Measurements from ENCODE around the gene CENPN. TPM values are rescaled to one million over a fixed set of nuclear protein-coding genes. Genes with fewer than 3 reads are reported as not detected.

The CENPN gene
- total RNA-seq, 1 experiment from 2014 or later, result 38.4 TPM

GRCh38 chr16:80964351-80964750 lies 42.7 kb upstream of the CENPN start:
- Mint-ChIP-seq H3K27me3 (ENCODE audit: insufficient read depth, unreplicated experiment) (no peaks in the 10 kb centered on the region), H3K4me1 (ENCODE audit: insufficient read depth, unreplicated experiment) (peaks cover 9% of the 10 kb centered on the region), H3K27ac (ENCODE audit: low read depth, unreplicated experiment) (no peak overlapping the region), H3K9me3 (ENCODE audit: unreplicated experiment) (peaks cover 22% of the 10 kb centered on the region), H3K4me3 (ENCODE audit: unreplicated experiment) (no peak overlapping the region), H3K36me3 (ENCODE audit: insufficient read depth, unreplicated experiment) (peaks cover 6% of the 10 kb centered on the region)
- no TSS peak for BruUV-seq (replicated peaks)
- intact Hi-C loops (cut with micrococcal nuclease), result no loop called here
- POLR2A ChIA-PET, result no interaction called here
- CTCF ChIA-PET, result no interaction called here
- TF ChIP-seq CTCF (IDR thresholded peaks at IDR 0.05; ENCODE audit: unreplicated experiment), result no peak
- no peak for DNase-seq (ENCODE audit: unreplicated experiment)

- TF ChIP-seq CTCF (IDR thresholded peaks at IDR 0.05; ENCODE audit: unreplicated experiment), result no peak
- peaks cover 9% of the 10 kb centered on the region for H3K4me1 Mint-ChIP-seq (ENCODE audit: insufficient read depth, unreplicated experiment)
- peaks cover 4% of the 10 kb centered on the region for H3K9me3 Mint-ChIP-seq (ENCODE audit: unreplicated experiment)
- intact Hi-C loops (cut with micrococcal nuclease), result no loop called here
- no peak for DNase-seq (ENCODE audit: unreplicated experiment)
- no peak overlapping the region for H3K27ac Mint-ChIP-seq (ENCODE audit: low read depth, unreplicated experiment)
- no peaks in the 10 kb centered on the region for H3K27me3 Mint-ChIP-seq (ENCODE audit: insufficient read depth, unreplicated experiment)
- CTCF ChIA-PET, result interaction anchor here (0.6 kb wide), 1 partner anchor 12 kb away, joined by 3 read pairs; no protein-coding TSS in a partner anchor
- peaks cover 6% of the 10 kb centered on the region for H3K36me3 Mint-ChIP-seq (ENCODE audit: insufficient read depth, unreplicated experiment)
- POLR2A ChIA-PET, result no interaction called here
- BruUV-seq (replicated peaks), result no TSS peak
- no peak overlapping the region for H3K4me3 Mint-ChIP-seq (ENCODE audit: unreplicated experiment)
Measured at GRCh38 chr16:80966617-80967016, 40.4 kb upstream of the CENPN start.

- Mint-ChIP-seq H3K27me3 (ENCODE audit: insufficient read depth, unreplicated experiment) (no peaks in the 10 kb centered on the region), H3K4me3 (ENCODE audit: unreplicated experiment) (no peak overlapping the region), H3K4me1 (ENCODE audit: insufficient read depth, unreplicated experiment) (peaks cover 9% of the 10 kb centered on the region), H3K36me3 (ENCODE audit: insufficient read depth, unreplicated experiment) (peaks cover 6% of the 10 kb centered on the region), H3K27ac (ENCODE audit: low read depth, unreplicated experiment) (peak overlapping the region; percentile 29), H3K9me3 (ENCODE audit: unreplicated experiment) (no peaks in the 10 kb centered on the region)
- no TSS peak for BruUV-seq (replicated peaks)
- DNase-seq (ENCODE audit: unreplicated experiment), result peak; percentile 9
- ChIA-PET POLR2A (interaction anchor here (0.7 to 0.9 kb wide), 2 partner anchors 28 to 38 kb away, joined by 3 read pairs; partner anchors contain the start of genes CENPN and CMC2), CTCF (interaction anchor here (0.6 to 1.4 kb wide), 4 partner anchors 9 to 144 kb away, joined by 3 to 4 read pairs (median 3); partner anchors contain the start of gene ATMIN)
- TF ChIP-seq CTCF (IDR thresholded peaks at IDR 0.05; ENCODE audit: unreplicated experiment), result no peak
- intact Hi-C loops (cut with micrococcal nuclease), result no loop called here
Measured at GRCh38 chr16:80968386-80969113, 38.5 kb upstream of the CENPN start.

GRCh38 chr16:80969114-80969484 lies 37.9 kb upstream of the CENPN start:
- ChIA-PET POLR2A (no interaction called here), CTCF (interaction anchor here (0.6 to 1.4 kb wide), 2 partner anchors 10 to 145 kb away, joined by 3 to 4 read pairs; no protein-coding TSS in a partner anchor)
- intact Hi-C loops (cut with micrococcal nuclease), result no loop called here
- TF ChIP-seq CTCF (IDR thresholded peaks at IDR 0.05; ENCODE audit: unreplicated experiment), result no peak
- peaks cover 6% of the 10 kb centered on the region for H3K36me3 Mint-ChIP-seq (ENCODE audit: insufficient read depth, unreplicated experiment)
- H3K4me3 Mint-ChIP-seq (ENCODE audit: unreplicated experiment), result no peak overlapping the region
- peaks cover 11% of the 10 kb centered on the region for H3K4me1 Mint-ChIP-seq (ENCODE audit: insufficient read depth, unreplicated experiment)
- peak overlapping the region; percentile 29 for H3K27ac Mint-ChIP-seq (ENCODE audit: low read depth, unreplicated experiment)
- no TSS peak for BruUV-seq (replicated peaks)
- H3K9me3 Mint-ChIP-seq (ENCODE audit: unreplicated experiment), result no peaks in the 10 kb centered on the region
- H3K27me3 Mint-ChIP-seq (ENCODE audit: insufficient read depth, unreplicated experiment), result no peaks in the 10 kb centered on the region
- DNase-seq (ENCODE audit: unreplicated experiment), result no peak

Measured in MCF 10A (cell line).